Neural cell (in vitro differentiated cells): ENCODE data around the gene RABL6. TPM values are rescaled to one million over a fixed set of nuclear protein-coding genes. Genes with fewer than 3 reads are reported as not detected.
A peak's percentile ranks its signal among the peaks of the same experiment; 100 is the strongest.

Experiments used
- H2AFZ ChIP-seq: fragments of 200-600, 300-800 bp; sonication (generic), shearing (Covaris generic); 2 replicates; pipeline ENCODE4 v1.6.0; 2014; ENCODE audit warnings: low read depth, mild to moderate bottlenecking, antibody characterized with exemption, low read length, moderate library complexity
- H3F3A ChIP-seq: fragments of 200-600 bp; shearing (Covaris generic); 2 replicates; pipeline ENCODE4 v1.6.1; 2016; ENCODE audit warnings: mild to moderate bottlenecking, moderate library complexity, mixed read lengths, antibody characterized with exemption, low read length; ENCODE audit not compliant: insufficient read depth, poor library complexity, severe bottlenecking
- H3K27ac ChIP-seq: fragments of 200-600, 300-800 bp; sonication (generic), shearing (Covaris generic); 2 replicates; pipeline ENCODE4 v1.5.1; 2014; ENCODE audit warnings: mild to moderate bottlenecking, low read length, moderate library complexity
- H3K27me3 ChIP-seq: fragments of 300-800, 200-600 bp; sonication (generic), shearing (Covaris generic); 2 replicates; pipeline ENCODE4 v1.6.0; 2014; ENCODE audit warnings: mild to moderate bottlenecking, low read depth, low read length, moderate library complexity; ENCODE audit not compliant: insufficient read depth
- H3K36me3 ChIP-seq: fragments of 300-800, 200-600 bp; sonication (generic), shearing (Covaris generic); 2 replicates; pipeline ENCODE4 v1.5.1; 2014; ENCODE audit warnings: mild to moderate bottlenecking, antibody characterized with exemption, low read length, moderate library complexity; ENCODE audit not compliant: insufficient read depth
- H3K4me2 ChIP-seq: fragments of 300-800, 200-600 bp; sonication (generic), shearing (Covaris generic); 2 replicates; pipeline ENCODE4 v1.6.0; 2014; ENCODE audit warnings: mild to moderate bottlenecking, low read length
- H3K4me3 ChIP-seq: fragments of 300-800, 200-600 bp; sonication (generic), shearing (Covaris generic); 2 replicates; pipeline ENCODE4 v1.5.1; 2014; ENCODE audit warnings: mild to moderate bottlenecking, low read length, moderate library complexity
- H3K79me2 ChIP-seq: fragments of 200-600 bp; shearing (Covaris generic); replicated peaks from 2 replicates; pipeline ENCODE4 v1.6.0; 2014; ENCODE audit warnings: mild to moderate bottlenecking, low read length, moderate library complexity; ENCODE audit not compliant: insufficient read depth
- H3K9ac ChIP-seq: fragments of 300-800, 200-600 bp; sonication (generic), shearing (Covaris generic); 2 replicates; pipeline ENCODE4 v1.6.1; 2016; ENCODE audit warnings: mild to moderate bottlenecking, low read length, mixed read lengths
- H3K9me2 ChIP-seq: fragments of 200-600 bp; shearing (Covaris generic); 2 replicates; pipeline ENCODE4 v1.6.1; 2016; ENCODE audit warnings: mild to moderate bottlenecking, low read length, mixed read lengths; ENCODE audit not compliant: insufficient read depth
- H3K9me3 ChIP-seq: fragments of 200-600, 300-800 bp; sonication (generic), shearing (Covaris generic); 2 replicates; pipeline ENCODE4 v1.6.1; 2016; ENCODE audit warnings: mild to moderate bottlenecking, mixed run types, low read length, moderate library complexity, mixed read lengths
- H4K20me1 ChIP-seq: fragments of 200-600 bp; shearing (Covaris generic); 2 replicates; pipeline ENCODE4 v1.6.1; 2016; ENCODE audit warnings: mild to moderate bottlenecking, mixed run types; ENCODE audit not compliant: insufficient read depth
- EP300 ChIP-seq: fragments of 450-650 bp; conservative IDR thresholded peaks from 2 replicates; pipeline ENCODE4 v1.6.1; 2014; ENCODE audit warnings: antibody characterized with exemption, mild to moderate bottlenecking, moderate library complexity; ENCODE audit not compliant: poor library complexity, severe bottlenecking
- EZH2 ChIP-seq: fragments of 200-600, 300-800 bp; shearing (Covaris generic), sonication (generic); IDR thresholded peaks from 2 replicates; pipeline ENCODE4 v1.6.1; 2014; ENCODE audit warnings: antibody characterized with exemption, low read length, borderline replicate concordance, mild to moderate bottlenecking; ENCODE audit not compliant: insufficient read depth, poor library complexity, severe bottlenecking
- MXI1 ChIP-seq: fragments of 450-650 bp; conservative IDR thresholded peaks from 2 replicates; pipeline ENCODE4 v1.6.1; 2014; ENCODE audit warnings: antibody characterized with exemption, mild to moderate bottlenecking; ENCODE audit not compliant: poor library complexity, severe bottlenecking
- POLR2AphosphoS5 ChIP-seq: IDR thresholded peaks from 2 replicates; pipeline ENCODE4 v1.6.1; 2012
- SMC3 ChIP-seq: fragments of 450-650 bp; conservative IDR thresholded peaks from 2 replicates; pipeline ENCODE4 v1.6.1; 2014; ENCODE audit warnings: antibody characterized with exemption, mild to moderate bottlenecking, moderate library complexity; ENCODE audit not compliant: poor library complexity
- TAF1 ChIP-seq: IDR thresholded peaks from 2 replicates; pipeline ENCODE4 v1.6.1; 2012; ENCODE audit warnings: low read depth
- polyA plus RNA-seq: library from polyadenylated mRNA; depleted of rRNA; stranded (reverse); fragments of >200 nt; gene quantifications from 2 replicates; pipeline ENCODE4 v1.2.3, GENCODE V29; 2014
- TF ChIP-seq, protein P1 (sequence below): IDR thresholded peaks from 2 replicates; pipeline ENCODE4 v1.6.1; 2012; ENCODE audit warnings: borderline replicate concordance
- TF ChIP-seq, protein P2 (sequence below): fragments of 450-650 bp; IDR thresholded peaks from 2 replicates; pipeline ENCODE4 v1.5.1; 2014; ENCODE audit warnings: antibody characterized with exemption, mild to moderate bottlenecking, moderate library complexity; ENCODE audit not compliant: poor library complexity, severe bottlenecking

Gene RABL6
- polyA plus RNA-seq, 1 donor from 2014 or later = 46.4 TPM

DNA sequence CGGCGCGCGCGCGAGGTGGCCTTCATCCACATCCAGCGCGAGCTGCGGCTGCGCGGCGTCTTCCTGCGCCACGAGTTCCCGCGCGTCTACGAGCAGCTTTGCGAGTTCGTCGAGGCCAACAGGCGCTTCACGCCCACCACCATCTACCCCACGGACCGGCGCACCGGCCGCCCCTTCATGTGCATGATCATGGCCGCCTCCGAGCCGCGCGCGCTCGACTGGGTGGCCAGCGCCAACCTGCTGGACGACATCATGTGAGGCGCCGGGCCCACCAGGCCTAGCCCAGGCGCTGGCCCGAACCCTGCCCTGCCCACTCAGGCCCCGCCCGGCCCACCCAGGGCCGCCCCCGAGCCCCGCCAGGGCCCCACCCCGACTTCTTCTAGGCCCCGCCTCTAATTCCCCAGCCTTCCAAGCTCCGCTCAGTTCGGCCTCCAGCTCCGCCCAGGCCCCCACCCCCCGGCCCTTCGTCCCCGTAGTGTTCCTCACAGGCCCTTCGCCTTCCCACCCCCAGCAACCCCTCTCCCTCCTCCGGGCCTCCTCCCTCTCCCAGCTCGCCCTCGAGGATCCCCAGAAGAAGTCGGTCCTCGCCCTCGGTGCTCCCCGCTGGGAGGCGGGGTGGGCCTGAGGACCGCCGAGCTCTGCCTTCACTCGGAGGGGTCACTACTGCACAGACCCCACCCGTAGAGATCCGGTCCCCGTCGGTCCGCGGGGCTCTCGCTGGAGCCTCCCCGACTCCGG, 39.5 kb downstream of the RABL6 start:
- H3K4me2 ChIP-seq = no peak overlapping the region
- H3K9me3 ChIP-seq = no peaks in the 10 kb centered on the region
- H4K20me1 ChIP-seq = no peaks in the 10 kb centered on the region
- H2AFZ ChIP-seq = no peak overlapping the region
- no peaks in the 10 kb centered on the region for H3K36me3 ChIP-seq
- no peaks in the 10 kb centered on the region for H3K27me3 ChIP-seq
- H3K9ac ChIP-seq = peak overlapping the region; percentile 68
- H3F3A ChIP-seq = no peaks in the 10 kb centered on the region
- TF ChIP-seq SMC3 = no peak
- TF ChIP-seq, protein P1, sequence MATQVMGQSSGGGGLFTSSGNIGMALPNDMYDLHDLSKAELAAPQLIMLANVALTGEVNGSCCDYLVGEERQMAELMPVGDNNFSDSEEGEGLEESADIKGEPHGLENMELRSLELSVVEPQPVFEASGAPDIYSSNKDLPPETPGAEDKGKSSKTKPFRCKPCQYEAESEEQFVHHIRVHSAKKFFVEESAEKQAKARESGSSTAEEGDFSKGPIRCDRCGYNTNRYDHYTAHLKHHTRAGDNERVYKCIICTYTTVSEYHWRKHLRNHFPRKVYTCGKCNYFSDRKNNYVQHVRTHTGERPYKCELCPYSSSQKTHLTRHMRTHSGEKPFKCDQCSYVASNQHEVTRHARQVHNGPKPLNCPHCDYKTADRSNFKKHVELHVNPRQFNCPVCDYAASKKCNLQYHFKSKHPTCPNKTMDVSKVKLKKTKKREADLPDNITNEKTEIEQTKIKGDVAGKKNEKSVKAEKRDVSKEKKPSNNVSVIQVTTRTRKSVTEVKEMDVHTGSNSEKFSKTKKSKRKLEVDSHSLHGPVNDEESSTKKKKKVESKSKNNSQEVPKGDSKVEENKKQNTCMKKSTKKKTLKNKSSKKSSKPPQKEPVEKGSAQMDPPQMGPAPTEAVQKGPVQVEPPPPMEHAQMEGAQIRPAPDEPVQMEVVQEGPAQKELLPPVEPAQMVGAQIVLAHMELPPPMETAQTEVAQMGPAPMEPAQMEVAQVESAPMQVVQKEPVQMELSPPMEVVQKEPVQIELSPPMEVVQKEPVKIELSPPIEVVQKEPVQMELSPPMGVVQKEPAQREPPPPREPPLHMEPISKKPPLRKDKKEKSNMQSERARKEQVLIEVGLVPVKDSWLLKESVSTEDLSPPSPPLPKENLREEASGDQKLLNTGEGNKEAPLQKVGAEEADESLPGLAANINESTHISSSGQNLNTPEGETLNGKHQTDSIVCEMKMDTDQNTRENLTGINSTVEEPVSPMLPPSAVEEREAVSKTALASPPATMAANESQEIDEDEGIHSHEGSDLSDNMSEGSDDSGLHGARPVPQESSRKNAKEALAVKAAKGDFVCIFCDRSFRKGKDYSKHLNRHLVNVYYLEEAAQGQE = no peak
- no peak for TF ChIP-seq EP300
- TF ChIP-seq, protein P2, sequence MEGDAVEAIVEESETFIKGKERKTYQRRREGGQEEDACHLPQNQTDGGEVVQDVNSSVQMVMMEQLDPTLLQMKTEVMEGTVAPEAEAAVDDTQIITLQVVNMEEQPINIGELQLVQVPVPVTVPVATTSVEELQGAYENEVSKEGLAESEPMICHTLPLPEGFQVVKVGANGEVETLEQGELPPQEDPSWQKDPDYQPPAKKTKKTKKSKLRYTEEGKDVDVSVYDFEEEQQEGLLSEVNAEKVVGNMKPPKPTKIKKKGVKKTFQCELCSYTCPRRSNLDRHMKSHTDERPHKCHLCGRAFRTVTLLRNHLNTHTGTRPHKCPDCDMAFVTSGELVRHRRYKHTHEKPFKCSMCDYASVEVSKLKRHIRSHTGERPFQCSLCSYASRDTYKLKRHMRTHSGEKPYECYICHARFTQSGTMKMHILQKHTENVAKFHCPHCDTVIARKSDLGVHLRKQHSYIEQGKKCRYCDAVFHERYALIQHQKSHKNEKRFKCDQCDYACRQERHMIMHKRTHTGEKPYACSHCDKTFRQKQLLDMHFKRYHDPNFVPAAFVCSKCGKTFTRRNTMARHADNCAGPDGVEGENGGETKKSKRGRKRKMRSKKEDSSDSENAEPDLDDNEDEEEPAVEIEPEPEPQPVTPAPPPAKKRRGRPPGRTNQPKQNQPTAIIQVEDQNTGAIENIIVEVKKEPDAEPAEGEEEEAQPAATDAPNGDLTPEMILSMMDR = no peak
- no peak for TF ChIP-seq EZH2
- no peak for TF ChIP-seq TAF1
- no peak for TF ChIP-seq MXI1
- H3K9me2 ChIP-seq = no peaks in the 10 kb centered on the region
- peak overlapping the region; percentile 81 for H3K27ac ChIP-seq
- H3K4me3 ChIP-seq = peak overlapping the region; percentile 86
- no peaks in the 10 kb centered on the region for H3K79me2 ChIP-seq

DNA sequence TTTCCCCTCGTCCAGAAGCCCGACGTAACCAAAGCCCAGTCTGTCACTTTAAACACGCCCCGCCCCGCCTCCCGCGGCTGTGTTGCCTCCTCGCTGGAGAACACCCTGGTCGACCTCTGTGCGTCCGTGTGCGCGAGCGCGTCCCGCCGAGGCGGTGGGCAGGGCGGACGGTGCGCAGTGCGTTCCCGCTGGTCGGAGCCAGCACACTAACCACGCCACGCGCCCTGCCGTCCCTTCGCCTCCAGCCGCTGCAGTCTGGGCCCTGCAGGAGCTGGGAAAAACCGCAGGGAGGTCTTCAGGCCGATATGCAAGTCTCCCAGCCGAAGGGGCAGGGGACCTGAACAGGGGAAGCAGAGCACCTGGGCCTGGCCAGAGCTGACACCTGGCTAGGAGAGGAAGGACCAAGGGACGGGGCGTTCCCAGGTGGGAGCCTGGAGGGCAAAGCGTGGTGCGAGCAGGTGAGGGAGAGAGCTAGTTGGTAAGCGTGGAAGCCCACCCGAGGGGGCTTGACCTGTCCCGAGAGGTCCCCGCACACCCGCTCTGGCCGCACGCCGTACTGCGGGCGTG, 40.2 kb downstream of the RABL6 start:
- H3K79me2 ChIP-seq = no peaks in the 10 kb centered on the region
- no peaks in the 10 kb centered on the region for H3F3A ChIP-seq
- H3K9ac ChIP-seq = peak overlapping the region; percentile 68
- peak overlapping the region; percentile 55 for H3K4me2 ChIP-seq
- H3K27ac ChIP-seq = peak overlapping the region; percentile 81
- no peaks in the 10 kb centered on the region for H3K9me3 ChIP-seq
- H2AFZ ChIP-seq = no peak overlapping the region
- no peaks in the 10 kb centered on the region for H3K9me2 ChIP-seq
- no peak for TF ChIP-seq EP300
- TF ChIP-seq POLR2AphosphoS5 = peak; percentile 17
- peak; percentile 36 for TF ChIP-seq MXI1
- H3K27me3 ChIP-seq = no peaks in the 10 kb centered on the region
- peak overlapping the region; percentile 86 for H3K4me3 ChIP-seq
- no peaks in the 10 kb centered on the region for H4K20me1 ChIP-seq
- no peaks in the 10 kb centered on the region for H3K36me3 ChIP-seq
